Measurements from ENCODE around the gene ALKBH5. TPM values are rescaled to one million over a fixed set of nuclear protein-coding genes. Genes with fewer than 3 reads are reported as not detected.

Gene ALKBH5
- total and polyA plus RNA-seq, 10 of the 15 experiments (the other 5 are each of a cell fraction or from before 2014, with no cell fraction given) = 13.7 to 99.9 (median 52.4) TPM

GRCh38 chr17:18237461-18237860 lies 53.8 kb downstream of the ALKBH5 start (continued):
- TF ChIP-seq, protein P1, sequence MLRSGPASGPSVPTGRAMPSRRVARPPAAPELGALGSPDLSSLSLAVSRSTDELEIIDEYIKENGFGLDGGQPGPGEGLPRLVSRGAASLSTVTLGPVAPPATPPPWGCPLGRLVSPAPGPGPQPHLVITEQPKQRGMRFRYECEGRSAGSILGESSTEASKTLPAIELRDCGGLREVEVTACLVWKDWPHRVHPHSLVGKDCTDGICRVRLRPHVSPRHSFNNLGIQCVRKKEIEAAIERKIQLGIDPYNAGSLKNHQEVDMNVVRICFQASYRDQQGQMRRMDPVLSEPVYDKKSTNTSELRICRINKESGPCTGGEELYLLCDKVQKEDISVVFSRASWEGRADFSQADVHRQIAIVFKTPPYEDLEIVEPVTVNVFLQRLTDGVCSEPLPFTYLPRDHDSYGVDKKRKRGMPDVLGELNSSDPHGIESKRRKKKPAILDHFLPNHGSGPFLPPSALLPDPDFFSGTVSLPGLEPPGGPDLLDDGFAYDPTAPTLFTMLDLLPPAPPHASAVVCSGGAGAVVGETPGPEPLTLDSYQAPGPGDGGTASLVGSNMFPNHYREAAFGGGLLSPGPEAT (IDR thresholded peaks at IDR 0.05; ENCODE audit: low read depth) = no peak
- TF ChIP-seq POLR2A (IDR thresholded peaks at IDR 0.05; ENCODE audit: low read depth, low read length) (no peak), POU2F2 (IDR thresholded peaks at IDR 0.05; ENCODE audit: borderline replicate concordance, low read depth, low read length) (no peak), KLF5 (IDR thresholded peaks at IDR 0.05; ENCODE audit: partially characterized antibody) (no peak), PRDM15 (CRISPR knock-in tag; IDR thresholded peaks at IDR 0.05) (no peak)

GRCh38 chr17:18238299-18238698 lies 54.7 kb downstream of the ALKBH5 start:
- DNase-seq (ENCODE audit: low read depth, low spot score) = no peak
- ChIA-PET SMC1A (ENCODE audit: uncharacterized antibody, unreplicated experiment) (no interaction called here), CTCF (no interaction called here), POLR2A (no interaction called here), RAD21 (ENCODE audit: unreplicated experiment) (no interaction called here)
- intact Hi-C loops (cut with micrococcal nuclease; ENCODE audit: unreplicated experiment) = no loop called here
- no peak for ATAC-seq
- no peak overlapping the region for H2AFZ ChIP-seq (ENCODE audit: control insufficient read depth, low read depth, low read length)
- H3K4me1 ChIP-seq (ENCODE audit: control insufficient read depth, insufficient read depth, low read length) = no peaks in the 10 kb centered on the region
- H4K20me1 ChIP-seq (ENCODE audit: control insufficient read depth, insufficient read depth) = no peaks in the 10 kb centered on the region
- H3K4me3 ChIP-seq = no peak overlapping the region
- H3K79me2 ChIP-seq (ENCODE audit: control insufficient read depth, insufficient read depth, low read length) = no peaks in the 10 kb centered on the region
- no peak for FAIRE-seq
- no peak overlapping the region for H3K27ac ChIP-seq (ENCODE audit: control insufficient read depth, insufficient read depth)
- H3K9ac ChIP-seq (ENCODE audit: control insufficient read depth, insufficient read depth, low read length) = no peak overlapping the region
- H3K27me3 ChIP-seq (replicated peaks in 1 of 2; ENCODE audit: control insufficient read depth in 2 of 2, insufficient read depth in 2 of 2, low read length in 1 of 2) = no peaks in the 10 kb centered on the region
- H3K36me3 ChIP-seq (ENCODE audit: control insufficient read depth in 2 of 2, insufficient read depth in 2 of 2, low read length in 1 of 2) = no peaks in the 10 kb centered on the region
- H3K4me2 ChIP-seq (ENCODE audit: control insufficient read depth, insufficient read depth) = no peak overlapping the region
- in situ Hi-C loops (cut with MboI) = no loop called here
- BruUV-seq (replicated peaks) = no TSS peak
- H3K9me3 ChIP-seq (replicated peaks; ENCODE audit: control insufficient read depth, insufficient read depth, low read length) = no peaks in the 10 kb centered on the region
- WGBS (ENCODE audit: insufficient coverage, insufficient replicate concordance, low lambda C conversion rate, missing lambda C conversion rate) = 75% methylated on average over 16 of the region's 18 CpGs
- TF ChIP-seq CBX3 (IDR thresholded peaks at IDR 0.05; ENCODE audit: borderline replicate concordance, low read depth) (no peak), IRF5 (IDR thresholded peaks at IDR 0.05; ENCODE audit: borderline replicate concordance) (no peak), TCF12 (IDR thresholded peaks at IDR 0.05; ENCODE audit: low read depth, low read length) (no peak), RCOR1 (conservative IDR thresholded peaks at IDR 0.05; ENCODE audit: low read depth, low read length) (no peak), STAT1 (conservative IDR thresholded peaks at IDR 0.05) (no peak), MYB (IDR thresholded peaks at IDR 0.05; ENCODE audit: borderline replicate concordance, low read depth, low read length) (no peak), RUNX3 (IDR thresholded peaks at IDR 0.05; ENCODE audit: low read length) (no peak)
- TF ChIP-seq, protein P2, sequence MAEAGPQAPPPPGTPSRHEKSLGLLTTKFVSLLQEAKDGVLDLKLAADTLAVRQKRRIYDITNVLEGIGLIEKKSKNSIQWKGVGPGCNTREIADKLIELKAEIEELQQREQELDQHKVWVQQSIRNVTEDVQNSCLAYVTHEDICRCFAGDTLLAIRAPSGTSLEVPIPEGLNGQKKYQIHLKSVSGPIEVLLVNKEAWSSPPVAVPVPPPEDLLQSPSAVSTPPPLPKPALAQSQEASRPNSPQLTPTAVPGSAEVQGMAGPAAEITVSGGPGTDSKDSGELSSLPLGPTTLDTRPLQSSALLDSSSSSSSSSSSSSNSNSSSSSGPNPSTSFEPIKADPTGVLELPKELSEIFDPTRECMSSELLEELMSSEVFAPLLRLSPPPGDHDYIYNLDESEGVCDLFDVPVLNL (IDR thresholded peaks at IDR 0.05; ENCODE audit: low read depth, low read length) = no peak
- TF ChIP-seq, protein P3, sequence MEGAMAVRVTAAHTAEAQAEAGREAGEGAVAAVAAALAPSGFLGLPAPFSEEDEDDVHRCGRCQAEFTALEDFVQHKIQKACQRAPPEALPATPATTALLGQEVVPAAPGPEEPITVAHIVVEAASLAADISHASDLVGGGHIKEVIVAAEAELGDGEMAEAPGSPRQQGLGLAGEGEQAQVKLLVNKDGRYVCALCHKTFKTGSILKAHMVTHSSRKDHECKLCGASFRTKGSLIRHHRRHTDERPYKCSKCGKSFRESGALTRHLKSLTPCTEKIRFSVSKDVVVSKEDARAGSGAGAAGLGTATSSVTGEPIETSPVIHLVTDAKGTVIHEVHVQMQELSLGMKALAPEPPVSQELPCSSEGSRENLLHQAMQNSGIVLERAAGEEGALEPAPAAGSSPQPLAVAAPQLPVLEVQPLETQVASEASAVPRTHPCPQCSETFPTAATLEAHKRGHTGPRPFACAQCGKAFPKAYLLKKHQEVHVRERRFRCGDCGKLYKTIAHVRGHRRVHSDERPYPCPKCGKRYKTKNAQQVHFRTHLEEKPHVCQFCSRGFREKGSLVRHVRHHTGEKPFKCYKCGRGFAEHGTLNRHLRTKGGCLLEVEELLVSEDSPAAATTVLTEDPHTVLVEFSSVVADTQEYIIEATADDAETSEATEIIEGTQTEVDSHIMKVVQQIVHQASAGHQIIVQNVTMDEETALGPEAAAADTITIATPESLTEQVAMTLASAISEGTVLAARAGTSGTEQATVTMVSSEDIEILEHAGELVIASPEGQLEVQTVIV (IDR thresholded peaks at IDR 0.05; ENCODE audit: borderline replicate concordance, partially characterized antibody) = no peak

Measured in GM12878 (cell line).